GM21528 (cell line): ENCODE measurements around the gene FAM83B.
"Not testable (repeated sequence)": the region's sequence is repeated elsewhere in the genome, so short reads cannot be mapped to it uniquely, and the experiment has no call there.

ENCODE experiments used
- ATAC-seq: cut with Tn5 transposase; IDR thresholded peaks from one replicate; pipeline ENCODE4 v1.9.1; 2021; ENCODE audit warnings: mild to moderate bottlenecking, moderate library complexity; ENCODE audit not compliant: unreplicated experiment, low FRiP score

The FAM83B gene

DNA sequence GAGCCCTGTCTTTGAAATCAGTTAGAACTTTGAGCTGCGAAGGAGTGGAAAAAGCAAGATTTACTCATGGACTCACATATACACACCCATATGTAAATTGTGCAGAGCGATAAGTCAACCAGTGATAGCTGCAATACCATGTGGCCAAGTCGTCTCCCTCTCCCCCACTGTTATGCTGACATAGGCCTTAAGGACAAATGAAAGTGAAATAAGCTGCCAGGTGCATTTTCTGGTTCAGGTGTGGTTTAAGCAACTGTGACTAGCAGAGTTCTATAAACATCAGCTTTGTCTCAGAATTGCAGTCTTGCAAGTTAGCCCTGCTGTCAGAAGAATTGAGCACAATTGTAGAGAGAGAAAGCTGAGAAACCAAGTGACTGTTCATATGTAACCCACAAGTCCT, 9.6 kb downstream of the FAM83B start:
- ATAC-seq = no peak

DNA sequence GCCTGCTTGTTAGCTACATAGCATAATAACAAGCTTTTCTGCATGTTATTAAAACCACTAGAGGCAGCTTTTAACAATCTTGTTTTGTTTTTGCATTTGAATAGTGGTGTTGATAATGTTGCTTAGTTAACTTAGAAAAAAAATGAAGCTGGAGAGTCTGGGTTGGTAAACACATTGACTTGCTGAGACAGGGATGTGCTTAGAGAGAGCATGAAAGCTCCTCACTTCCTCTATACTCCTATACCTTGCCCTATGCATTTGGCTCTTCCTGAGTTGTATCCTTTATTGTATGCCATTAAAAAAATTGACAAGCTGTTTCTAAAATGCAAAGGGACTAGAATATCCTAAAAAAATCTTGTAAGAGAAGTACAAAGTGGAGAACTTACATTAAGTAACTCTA, 13.6 kb downstream of the FAM83B start:
- no peak for ATAC-seq

DNA sequence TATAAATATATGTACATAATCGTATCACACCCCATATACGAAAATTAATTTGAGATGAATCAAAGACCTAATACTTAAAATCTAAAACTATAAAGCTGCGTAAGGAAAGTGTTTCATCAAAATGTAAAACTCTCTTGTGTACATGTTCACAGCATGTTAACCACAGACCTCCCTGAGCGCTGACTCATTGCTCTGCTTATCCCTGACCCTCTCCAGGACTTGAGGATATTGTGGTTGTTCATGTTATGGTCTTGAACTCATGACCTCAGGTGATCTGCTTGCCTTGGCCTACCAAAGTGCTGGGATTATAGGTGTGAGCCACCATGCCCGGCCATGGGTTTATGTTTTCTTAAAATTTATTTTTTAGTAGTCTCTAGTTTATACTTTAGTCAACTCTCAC, 14.2 kb downstream of the FAM83B start:
- ATAC-seq = no peak

DNA sequence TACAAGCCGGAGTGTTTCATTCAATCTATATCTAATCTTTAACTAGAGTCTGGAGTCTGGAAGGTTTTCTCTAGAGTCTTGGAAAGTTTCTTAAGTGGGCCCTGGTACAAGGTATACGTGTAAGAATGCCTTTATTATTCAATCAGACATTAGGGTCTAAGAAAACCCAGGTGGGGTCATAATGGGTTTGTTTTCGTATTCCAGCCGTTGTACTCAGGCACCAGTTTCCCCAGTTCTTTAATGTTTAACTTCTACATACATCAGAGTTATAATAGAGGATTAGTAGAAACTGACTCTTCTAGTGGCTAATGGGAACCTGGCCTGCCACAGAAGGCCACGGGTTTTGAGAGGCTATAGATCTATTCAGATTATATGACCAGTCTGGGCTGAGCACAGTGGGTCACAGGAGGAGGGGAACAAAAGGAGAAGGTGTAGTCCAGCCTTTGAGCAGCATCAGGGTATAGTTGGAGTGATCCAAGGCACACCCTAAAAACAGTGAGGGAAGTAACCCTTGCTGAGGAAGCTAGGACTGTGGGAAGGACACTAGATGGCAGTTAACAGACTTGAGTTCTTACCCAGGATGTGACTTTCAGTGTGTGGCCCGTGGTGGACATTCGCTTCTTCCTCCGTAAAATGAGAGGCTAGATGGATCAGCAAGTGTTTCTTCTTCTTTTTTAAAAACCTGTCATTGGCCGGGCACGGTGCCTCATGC, 15.5 kb downstream of the FAM83B start:
- ATAC-seq = no peak

DNA sequence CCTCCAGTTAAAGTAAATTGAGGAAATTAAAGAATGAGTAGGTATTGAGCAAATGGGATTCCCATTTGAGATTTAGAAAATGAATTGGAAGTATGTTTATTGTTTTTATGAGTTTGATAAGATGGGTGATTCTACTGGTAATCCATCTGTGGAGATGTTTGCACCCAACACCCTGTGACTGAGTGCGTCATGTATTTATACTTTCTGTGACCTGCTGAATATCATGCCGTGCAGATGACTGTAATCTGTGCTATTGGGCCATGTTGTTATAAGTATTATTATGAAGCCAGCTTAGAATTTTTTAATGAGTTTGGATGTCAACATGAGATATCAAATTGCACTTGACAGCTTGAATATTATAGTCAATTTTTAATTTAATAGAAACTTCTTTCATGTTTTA, 17.7 kb downstream of the FAM83B start:
- ATAC-seq = no peak

DNA sequence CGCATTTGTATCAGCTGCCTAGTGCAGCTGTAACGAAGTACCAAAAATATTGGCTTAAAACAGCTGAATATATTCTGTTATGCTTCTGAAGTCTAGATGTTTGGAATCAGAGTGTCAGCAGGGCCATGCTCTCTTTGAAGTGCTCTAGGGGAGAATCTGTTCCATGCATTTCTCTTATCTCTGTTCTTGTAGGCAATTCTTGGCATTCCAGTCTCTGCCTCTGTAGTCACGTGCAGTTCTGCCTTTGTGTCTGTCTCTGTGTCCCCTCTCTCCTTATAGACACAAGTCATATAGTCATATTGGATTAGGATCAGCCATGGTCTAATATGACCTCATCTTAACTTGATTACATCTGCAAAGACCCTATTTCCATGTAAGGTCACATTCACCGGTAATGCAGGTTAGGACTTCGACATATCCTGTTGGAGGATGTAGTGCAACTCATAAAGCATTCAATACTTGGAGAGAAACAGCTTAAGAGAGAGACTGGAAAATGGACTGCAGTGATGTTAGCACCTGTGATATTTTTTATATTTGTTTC, 18.6 kb downstream of the FAM83B start:
- no peak for ATAC-seq

DNA sequence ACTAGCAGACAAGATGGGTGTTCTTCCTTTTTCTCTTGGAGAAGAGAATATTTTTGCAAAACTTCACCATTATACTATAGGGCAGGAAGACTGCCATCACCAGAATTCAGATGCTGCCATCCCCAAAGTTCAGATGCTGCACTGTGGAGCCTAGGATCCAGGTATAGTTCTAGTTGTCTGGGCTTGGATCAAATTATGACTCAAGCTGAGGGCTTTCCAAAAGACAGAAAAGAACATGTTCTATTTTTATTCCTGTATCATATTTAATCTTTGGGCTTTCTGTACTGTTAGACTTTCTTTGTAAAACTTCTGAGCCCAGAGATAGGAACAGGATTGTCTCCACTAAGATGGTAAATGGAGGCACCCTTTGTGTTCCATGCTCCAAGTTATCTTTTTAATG, 22.0 kb downstream of the FAM83B start:
- ATAC-seq = no peak

DNA sequence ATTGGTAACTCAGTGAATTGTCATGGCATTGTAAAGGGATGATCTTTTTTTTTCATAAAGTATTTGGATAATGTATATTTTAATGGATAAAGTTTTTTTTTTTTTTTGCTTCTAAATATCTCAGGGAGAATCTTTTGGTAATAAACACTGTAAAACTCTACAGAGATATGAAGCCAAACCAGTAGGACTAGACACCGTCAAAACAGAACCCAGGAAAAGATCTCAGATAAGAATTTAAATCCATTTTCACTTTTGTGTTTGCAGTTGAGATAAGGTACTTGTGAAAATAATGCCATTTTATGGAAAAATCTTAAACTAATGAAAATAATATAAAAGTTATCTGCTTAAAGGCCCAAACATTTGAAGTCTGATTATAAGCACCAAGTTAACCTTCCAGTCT, 27.0 kb downstream of the FAM83B start:
- no peak for ATAC-seq

DNA sequence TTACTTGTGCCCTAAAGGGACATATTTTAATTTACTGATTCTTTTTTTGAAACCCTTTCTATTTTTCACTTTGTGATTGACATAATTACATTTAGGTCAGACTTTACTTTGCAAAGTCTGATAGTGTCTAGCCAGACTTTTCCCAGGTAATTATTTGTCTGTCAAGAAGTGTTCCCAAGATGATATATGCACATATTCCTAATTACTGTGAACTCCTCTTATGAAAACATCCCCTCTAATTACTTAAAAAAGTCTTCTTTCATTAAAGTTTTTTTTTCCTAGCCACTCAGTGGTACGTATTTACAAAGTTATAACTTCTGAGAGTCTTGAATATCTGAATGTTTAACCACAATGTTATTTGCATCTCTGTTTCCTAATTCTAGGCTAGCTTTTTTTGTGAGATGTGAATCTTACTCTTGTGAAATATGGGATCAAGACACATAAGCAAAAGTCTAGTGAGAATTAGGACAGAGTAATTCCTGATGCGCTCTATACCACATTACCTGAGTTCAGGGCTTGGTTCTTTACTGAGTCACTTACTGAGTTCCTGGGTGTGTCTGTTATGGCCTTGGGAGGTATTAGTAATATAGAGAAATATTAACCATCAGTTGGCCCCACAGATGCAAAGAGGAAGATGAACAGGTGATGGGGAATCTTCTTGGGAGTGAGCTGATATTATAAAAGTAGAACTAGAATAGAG, 27.9 kb downstream of the FAM83B start:
- ATAC-seq = no peak

DNA sequence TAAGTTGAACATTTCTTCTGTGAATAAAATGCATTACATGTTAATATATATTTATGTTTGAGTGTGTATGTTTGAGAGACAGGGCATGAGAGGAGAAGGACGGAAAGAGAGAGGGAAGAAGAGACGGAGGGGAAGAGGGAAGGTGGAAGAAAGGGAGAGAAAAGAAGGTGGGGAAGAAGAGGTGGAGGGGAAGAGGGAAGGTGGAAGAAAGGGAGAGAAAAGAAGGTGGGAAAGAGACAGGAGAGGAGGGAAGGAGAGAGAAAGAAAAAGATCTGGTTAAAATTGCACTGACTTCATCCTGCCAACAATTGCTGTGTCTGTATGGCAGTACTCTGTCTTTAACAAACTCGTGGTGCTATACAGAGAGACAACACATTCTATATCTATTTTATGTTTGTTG, 29.0 kb downstream of the FAM83B start:
- no peak for ATAC-seq

DNA sequence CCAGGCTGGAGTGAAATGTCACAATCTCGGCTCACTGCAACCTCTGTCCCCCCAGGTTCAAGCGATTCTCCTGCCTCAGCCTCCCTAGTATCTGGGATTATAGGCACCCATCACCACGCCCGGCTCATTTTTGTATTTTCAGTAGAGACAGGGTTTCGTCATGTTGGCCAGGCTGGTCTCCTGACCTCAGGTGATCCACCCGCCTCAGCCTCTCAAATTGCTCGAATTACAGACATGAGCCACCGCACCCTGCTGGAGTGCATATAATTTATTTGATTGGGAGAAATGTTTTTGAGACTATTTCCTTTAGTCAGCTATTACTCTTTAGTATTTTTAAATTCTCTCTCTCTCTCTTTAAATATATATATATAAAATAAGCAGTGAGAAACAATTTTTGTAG, 29.8 kb downstream of the FAM83B start:
- ATAC-seq = no peak

DNA sequence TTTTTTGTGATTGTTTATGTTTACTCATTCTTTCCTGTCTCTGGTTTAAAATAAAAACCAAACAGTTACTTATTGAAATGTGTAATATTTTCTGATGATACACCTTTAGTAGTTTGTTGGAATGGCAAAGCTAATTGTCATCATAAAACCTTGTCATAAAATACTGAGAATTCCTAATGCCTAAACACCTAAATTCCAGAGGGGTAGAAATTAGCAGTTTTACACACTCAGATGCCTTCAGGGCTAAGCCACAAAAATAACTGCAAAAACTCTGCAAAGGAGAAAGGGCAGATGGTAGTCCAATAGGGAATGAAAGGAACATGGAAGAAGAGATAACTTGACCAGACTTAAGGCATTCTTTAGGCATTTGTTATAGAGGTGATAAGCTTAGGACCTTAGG, 30.3 kb downstream of the FAM83B start:
- no peak for ATAC-seq

DNA sequence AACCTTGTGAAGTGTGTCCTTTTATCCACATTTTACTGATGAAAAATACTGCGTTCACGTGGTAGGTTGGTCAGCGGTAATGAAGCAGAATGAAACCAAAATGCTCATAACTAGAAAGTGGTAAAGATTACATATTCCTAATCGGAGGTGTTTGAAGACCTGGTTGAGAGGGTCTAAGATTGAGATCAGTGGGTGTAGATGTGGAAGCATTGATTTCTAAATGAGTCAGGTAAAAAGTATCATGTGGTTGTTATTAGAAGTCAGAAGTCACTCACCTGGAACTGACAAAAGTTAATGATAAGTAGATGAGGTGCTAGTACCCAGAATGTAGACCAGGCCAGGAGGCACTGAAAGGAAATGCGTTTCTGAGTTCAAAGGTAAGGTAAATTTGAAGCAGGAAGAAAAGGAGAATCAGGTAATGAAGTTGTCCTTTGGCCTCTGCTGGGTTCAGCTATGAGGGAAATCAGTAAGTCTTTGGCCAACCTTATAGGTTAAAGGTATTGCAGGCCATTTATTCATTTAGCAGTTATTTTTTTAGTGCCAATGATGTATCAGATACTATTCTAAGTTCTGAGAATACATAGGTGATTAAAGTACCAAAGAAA, 31.2 kb downstream of the FAM83B start:
- ATAC-seq = no peak

DNA sequence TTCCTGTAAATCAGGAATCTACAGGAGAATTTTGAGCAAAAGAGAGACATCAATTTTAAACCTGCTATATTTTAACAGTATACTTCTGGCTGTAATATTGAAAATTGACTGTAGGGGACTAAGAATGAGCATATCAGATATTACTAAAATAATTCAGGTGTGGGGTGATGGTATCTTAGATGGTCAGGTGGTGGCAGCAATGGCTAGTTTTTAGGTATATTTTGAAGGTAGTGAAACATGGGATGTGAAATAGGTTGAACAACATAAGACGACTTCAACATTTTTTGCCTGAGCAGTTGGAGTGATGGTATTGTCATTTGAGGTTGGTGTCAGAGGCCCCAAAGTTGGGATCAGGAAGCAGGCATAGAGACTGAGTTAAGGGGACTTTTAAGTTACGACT, 32.1 kb downstream of the FAM83B start:
- no peak for ATAC-seq

DNA sequence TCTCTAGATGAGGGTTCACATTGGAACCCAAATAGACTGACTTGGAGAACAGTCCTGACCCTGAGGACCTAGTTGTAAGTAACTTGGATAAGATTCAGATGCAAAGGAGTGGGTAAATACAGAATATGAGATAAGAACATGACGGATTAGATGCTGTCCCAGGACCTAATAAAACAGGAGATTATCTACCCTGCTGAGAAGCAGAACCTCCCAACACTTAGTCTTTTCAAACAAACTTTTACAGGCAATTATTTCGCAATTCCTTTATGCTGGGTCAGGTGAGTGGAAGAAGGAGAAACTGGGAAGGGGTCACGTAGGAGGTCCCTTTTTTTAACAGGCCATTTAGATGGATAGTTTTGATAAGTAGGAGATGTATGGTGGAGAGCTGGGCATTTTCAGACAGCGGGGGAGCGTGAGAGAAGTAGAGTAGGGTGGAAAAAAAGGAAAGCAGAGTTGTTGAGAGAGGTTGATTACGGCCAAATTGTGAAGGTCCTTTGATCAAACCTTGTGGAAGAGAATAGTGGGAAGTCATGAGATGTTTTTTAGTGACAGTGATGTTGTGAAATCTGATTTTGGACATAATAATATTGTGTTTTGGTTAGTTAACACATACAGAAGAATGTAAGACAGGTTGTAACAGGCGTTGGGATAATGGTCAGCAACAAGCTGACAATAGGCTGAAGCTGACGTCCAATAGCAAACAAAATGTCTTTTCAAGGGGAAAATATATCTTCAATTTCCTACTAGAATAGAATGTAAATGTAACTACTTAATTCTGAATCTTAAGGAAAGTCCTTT, 32.8 kb downstream of the FAM83B start:
- no peak for ATAC-seq

DNA sequence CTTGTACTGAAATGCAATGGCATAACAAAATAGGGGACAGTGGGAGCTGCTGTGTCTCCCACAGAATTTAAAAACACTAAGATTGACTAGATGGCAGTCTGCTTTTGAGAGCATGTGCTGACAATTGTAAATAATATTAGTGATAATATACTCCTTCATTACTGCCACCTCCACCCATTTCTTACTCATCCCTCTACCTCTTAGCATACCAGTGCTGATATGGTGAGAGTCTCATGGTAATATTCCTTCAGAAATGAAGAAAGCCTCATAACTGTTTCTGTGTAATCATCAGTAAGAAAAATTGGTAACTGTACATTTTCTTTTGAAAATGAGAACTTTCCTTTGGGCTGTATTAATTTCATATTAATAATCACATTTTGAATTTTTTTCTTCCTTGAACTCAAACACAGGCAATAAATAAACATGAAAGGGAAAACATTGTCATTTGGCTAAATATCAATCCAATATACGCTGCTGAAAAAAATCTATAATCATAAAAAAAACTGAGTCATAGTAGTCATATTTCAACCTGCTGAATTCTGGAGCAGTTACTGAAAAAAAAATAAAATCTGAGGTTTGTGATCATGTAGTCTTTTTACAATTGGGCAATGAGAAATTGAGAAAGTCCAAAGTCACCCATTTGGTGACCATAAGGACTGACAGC, 34.6 kb downstream of the FAM83B start:
- ATAC-seq = no peak

DNA sequence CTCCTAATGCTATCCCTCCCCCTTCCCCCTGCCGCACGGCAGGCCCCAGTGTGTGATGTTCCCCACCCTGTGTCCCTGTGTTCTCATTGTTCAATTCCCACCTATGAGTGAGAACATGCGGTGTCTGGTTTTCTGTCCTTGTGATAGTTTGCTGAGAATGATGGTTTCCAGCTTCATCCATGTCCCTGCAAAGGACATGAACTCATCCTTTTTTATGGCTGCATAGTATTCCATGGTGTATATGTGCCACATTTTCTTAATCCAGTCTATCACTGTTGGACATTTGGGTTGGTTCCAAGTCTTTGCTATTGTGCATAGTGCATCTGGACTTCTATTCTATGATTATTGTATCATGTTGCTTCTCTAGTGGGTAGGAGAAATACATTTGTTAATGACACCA, 35.3 kb downstream of the FAM83B start:
- not testable (repeated sequence) for ATAC-seq

DNA sequence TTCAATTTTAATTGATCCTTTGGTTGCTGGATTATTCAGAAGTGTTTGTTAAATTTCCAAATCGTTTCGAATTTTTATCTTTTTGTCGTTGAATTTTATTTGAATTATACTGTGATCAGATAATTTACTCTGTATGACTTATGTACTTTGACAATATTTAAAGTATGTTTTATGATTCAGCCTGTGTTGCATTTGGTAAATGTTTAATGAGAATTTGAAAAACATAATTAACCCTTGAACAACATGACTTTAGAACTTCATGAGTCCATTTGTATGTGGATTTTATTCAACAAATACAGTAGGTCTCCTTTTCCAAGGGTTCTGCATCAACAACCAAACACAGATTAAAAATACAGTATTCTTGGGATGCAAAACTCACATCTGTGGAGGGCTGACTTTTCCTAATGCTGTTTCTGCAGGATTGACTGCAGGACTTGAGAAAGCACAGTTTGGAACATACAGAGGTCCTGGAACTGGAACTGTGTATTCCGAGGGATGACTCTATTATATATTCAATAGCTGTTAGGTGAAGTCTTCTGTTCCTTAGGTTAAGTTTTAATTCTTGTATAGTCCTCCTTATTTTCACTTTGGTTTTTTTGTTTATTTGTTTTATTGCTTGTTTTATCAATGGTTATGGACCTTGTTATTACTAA, 40.5 kb downstream of the FAM83B start:
- no peak for ATAC-seq

DNA sequence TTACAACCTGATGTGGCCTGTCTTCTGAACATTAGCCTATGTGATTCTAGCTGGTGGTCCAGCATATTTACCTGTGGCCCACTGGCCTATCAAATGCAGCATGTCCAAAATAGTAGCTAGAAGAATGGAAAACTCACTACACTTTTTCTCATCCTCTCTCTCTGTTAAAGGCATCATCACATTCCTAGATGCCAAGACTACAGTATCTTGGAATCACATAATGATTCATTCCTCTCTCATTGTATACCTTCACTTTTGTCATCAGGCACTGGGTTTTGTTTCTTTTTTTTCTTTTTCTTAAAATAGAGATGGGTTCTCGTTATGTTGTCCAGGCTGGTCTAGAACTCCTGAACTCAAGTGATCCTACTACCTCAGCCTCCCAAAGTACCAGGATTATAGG, 45.0 kb downstream of the FAM83B start:
- no peak for ATAC-seq

DNA sequence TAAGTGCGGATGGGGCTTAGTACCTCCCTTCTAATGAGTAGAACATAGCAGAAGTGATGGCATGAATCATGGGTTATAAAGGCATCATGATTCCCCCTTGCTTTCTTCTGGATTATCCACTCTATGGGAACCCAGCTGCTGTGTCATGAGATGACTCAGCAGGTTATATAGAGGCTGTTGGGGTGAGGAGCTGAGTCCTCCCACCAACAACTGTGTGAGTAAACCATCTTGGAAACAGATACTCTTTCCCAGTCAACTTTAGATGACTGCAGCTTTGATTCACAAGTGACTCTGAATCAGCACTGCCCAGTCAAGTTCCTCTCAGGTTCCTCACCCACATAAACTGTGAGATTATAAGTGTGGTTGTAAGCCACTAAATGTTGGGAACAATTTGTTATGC, 46.3 kb downstream of the FAM83B start:
- ATAC-seq = no peak
